ENCODE measurements around the gene E2F4.

GRCh38 chr16:67200491-67200890 is 8.5 kb downstream of the E2F4 start:
- TF ChIP-seq CTCF (IDR thresholded peaks at IDR 0.05), result no peak
- TF ChIP-seq EZH2 (IDR thresholded peaks at IDR 0.05), result no peak
- no peak for TF ChIP-seq EZH2phosphoT487 (IDR thresholded peaks at IDR 0.05)

Data from neural progenitor cell (in vitro differentiated cells).